RKO (cell line): ENCODE results near the gene CPB2.

Experiments
- DNase-seq: peaks from one replicate; pipeline ENCODE4 v3.0.0-alpha.2; 2016; ENCODE audit warnings: low spot score

CPB2 gene

DNA sequence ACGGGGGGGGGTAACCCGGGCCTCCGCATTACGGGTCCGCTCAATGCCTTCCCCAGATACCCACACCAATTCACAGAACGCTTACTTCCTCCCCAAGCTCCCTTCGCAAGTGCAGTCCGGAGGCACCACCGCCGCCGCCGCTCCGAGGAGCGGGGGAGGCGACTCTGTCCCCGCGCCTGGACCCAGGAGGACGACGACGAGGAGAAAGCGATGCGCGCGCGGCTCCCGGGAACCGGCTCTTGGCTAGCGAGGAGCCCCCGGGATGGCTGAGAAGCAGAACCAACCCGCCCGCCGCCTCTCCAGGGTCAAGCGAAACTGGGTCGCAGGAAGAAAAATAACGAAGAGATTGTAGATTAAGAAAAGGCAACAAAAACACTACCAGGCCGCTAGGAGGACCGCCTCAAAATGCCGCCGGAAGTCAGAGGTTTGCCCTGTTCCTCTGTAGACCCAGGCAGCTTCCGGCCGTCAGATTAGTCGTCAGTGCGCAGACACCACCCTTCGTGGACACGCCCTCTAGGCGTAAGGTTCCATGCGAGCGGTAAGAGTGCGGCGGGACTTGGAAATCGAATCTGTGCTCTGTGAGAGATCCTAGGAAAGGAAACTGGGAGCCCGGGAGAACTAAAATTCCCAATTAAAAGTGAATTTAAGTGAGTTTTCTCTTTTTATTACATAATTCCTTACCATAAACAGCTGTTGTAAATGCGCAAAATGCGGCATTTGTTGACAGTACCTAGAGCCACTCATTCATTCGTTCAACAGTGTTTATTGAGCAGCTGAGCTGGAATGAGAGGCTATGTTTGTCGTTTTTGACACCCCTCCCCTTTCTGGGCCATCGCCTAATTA, 52.3 kb downstream of the CPB2 start, which contains the start of gene ZC3H13:
Gene ZC3H13 (minus strand): TSS at position 428 of the 843 bp plus-strand sequence. CDS start 7,239 bp downstream, outside the sequence.
- peak; percentile 96 for DNase-seq

DNA sequence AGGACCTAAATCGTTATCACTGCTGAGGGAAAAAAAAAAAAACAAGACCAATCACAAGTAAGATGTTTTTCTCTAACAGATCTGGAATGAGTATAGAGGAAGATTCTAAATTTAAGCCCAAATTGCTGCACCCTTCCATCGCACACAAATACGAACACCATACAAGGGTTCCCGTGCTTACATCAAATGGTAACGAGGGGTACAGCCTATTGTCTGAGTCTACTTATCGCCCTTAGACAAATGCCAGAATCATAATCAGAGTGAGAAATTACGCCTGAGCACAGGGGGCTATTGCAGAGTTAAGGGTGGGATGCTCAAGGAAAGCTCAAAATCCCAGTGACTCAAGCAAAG, 52.9 kb downstream of the CPB2 start:
- DNase-seq = no peak

DNA sequence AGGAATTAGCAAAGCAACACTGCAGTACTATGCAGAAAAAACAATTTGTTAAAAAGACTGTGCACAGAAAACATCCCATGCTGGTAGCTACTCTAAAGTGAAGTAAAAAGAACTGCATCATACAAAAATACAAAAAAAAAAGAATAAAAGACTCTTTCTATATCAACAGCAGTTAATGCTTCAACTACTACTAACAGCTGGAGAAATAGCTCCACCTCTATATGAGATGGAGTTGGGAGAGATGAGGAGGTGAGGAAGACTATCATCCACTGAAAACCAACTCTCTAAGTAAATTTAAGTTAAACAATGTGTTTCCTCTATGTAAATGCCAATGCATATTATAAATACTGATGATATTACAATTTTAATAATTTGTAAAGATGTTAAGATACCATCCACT, 54.1 kb downstream of the CPB2 start:
- peak; percentile 30 for DNase-seq

DNA sequence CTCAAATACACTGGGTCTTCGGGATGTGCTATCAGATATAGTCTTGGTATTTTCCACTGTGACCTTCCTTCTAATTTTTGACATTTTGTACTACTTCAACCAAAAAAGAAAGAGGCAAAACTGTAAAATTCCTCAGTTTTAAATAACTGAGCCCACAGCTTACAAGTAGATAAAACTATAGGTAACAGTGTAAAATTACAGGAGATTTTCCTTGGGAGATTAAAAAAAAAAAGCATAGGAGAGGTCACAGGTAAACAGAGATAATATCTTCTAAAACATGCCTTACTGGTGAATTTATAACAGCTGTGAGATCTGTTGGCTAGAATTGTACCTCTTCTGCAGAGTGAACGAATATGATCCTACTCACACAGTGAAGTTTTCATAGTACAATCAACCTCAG, 59.4 kb downstream of the CPB2 start:
- no peak for DNase-seq

DNA sequence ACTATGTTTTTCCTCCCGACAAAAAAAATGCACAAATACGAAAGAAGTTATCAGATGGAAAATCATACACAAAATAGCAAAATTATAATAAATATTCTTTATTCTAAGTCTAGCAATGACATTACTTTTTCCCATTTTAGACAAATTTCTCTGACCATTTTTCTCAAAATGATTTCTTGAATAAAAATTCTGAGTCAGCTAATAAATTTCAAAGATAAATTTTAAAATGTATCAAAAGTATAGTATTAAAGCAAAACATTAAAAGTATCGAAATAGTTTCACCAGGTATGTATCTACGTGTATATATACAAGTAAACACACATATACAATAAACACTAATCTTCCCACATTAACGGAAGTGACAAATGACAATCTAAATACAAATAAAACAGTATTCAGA, 61.2 kb downstream of the CPB2 start:
- no peak for DNase-seq

DNA sequence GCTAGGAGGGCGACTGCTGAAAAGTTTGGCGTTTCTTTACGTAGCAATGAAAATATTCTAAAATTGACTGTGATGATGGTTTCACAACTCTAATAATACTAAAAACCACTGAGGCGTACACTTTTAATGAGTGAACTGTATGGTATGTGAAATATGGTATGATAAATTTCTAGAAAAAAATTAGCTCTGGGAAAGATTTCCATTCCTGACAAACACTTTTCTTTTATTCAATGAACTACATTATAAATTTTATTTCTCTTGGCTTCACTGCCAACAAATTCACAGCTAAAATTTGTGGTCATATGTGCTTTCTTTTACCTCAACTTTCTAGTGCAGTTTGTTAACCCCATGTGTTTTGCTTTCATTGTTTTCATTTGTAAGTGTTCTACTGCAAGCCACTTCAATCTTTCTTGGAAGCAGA, 63.4 kb downstream of the CPB2 start:
- no peak for DNase-seq

DNA sequence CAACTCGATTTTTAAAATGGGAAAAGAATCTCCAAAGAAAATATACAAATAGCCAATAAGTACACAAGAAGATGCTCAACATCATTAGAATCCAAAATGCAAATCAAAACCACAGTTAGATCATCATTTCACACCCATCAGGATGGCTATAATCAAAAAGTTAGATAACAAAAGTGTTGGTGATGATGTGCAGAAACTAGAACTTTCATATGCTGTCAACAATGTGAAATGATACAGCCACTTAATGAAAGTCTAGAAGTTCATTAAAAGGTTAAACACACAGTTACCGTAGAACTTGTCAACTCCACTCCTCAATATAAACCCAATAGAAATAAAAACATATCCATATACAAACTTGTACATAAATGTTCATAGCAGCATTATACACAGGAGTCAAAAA, 64.1 kb downstream of the CPB2 start:
- no peak for DNase-seq

DNA sequence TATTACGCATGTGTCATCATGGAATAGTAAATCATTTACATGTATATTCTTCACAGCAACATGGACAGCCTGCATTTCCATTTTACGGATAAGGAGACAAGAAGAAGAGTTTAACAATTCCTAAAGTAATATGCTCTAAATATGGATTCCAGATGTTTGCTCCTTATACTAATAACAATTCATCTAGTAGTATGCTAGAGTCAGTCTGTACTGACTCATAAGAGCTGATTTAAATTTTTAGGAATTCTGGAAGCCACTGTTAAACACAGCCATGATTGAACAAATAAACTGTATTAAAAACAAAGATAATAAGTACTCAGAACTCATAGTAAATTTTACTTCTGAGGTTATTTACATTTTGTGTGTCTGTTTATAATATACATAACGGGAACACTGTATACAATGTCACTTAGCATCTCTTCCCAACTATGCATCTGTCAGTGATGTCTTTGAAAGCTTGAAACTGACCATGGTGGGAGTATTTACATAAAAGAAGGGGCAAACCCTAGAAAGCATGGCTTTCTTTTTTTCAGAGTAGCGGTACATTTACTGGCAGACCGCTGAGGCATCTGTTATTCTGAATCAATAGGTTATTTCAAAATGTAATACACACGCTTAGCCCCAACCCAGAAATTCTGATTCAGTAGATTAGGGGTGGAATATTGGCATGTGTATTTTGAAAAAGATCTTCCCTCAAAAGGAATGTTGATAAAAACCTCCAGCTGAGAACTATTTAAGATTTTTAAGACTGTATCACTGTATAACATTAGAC, 65.2 kb downstream of the CPB2 start:
- no peak for DNase-seq

DNA sequence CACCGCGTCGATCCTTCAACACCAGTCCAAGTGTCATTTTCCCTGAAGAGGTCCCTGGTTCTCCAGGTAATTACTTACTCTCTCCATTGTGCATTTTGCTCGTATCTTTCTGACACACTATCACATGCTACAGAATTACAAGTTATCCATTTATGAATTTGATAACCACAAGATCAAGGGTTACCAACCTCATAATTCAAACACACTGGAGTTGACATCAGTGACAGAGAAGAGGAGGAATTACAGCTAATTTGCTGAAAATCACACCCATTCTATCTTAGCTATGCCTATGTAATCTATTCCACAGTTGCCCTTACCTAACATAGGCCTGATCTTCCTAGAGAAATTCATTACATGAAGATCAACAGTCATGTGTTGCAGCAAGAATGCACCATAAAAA, 66.5 kb downstream of the CPB2 start:
- DNase-seq = no peak

DNA sequence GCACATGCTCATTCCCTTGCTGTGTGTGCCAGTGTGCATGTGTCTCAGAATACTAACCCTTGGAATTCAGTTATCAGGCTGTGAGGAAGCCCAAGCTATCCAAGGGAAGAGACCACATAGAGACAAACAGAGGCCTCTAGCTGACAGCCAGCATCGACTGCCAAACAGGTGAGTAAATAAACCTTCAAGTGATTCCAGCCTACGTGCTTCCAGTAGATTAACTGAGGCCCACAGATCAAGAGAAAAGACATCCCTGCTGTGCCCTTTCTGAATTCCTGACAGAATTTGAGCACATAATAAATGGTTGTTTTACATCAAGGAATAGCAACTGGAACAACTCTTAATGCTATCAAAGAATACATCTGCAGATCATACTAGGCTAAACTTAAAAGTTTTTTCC, 69.8 kb downstream of the CPB2 start:
- no peak for DNase-seq

DNA sequence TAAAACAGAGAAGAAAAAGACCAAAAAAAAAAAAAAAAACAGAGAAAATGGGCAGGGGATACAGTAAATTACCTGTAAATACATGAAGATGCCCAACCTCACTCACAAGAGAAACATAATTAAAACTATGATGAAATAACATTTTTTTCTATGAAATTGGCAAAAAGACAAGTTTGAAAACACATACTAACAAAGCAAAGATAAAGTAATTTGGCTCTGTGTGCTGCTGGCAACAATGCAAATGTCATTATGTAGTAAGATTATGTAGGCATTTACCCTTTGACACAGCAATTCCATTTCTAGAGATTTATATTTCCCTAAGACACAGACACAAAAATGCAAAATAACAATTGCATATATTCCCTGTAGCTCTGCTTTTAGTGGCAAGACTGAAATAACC, 72.5 kb downstream of the CPB2 start:
- DNase-seq = no peak

DNA sequence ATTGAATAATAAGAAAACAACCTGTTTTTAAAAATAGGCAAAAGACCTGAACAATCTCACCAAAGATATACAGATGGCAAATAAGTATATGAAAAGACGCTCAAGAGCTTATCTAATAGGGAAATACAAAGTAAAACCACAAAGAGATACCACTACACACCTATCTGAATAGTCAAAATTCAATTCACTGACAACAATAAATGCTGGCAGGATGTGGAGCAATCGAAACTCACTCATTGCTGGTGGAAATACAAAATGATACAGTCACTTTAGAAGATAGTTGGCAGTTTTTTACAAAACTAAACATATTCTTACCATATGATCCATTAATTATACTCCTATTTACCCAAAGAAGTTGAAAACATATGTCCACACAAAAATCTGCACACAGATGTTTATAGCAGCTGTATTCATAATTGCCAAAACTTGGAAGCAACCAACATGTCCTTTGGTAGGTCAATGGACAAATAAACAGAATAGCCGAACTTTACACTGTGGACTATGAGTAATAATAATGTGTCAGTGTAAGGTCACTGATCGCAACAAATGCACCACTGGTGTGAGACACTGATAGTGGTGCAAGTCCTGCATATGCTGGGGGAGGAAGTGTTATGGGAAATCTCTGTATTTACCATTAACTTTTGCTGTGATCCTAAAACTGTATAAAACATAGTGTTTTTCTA, 73.1 kb downstream of the CPB2 start:
- DNase-seq = no peak

DNA sequence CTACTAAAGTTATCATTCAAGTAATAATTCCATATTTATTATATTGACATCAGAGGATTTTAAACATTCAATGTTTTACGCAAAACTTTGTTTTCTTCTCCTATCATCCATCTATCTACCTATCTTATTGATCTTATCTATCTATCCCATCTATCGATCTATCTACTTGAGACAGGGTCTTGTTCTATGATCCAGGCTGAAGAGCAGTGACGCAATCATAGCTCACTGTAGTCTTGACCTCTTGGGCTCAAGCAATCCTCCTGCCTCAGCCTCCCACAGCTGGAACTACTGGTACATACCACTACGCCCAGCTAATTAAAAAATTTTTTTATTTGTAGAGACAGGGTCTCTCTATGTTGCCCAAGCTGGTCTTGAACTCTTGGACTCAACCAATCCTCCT, 79.7 kb downstream of the CPB2 start:
- no peak for DNase-seq

DNA sequence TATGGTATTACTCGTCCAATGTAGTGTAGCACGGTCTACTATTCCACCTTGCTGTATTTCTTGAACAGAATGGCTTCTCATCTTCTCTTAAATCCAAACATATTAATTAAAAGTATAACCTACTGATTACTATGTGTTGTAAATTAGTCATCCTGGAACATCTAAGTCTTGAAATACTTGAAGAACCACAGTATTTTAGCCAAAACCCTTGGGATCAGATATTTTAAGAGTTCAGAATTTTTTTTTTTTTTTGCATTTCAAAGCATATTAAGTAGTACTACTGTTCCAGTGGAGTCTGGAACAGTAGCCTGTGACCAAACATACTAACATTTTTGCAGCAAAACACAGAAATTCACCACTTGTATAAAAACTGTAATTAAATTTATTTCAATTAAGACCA, 82.4 kb downstream of the CPB2 start:
- DNase-seq = no peak

DNA sequence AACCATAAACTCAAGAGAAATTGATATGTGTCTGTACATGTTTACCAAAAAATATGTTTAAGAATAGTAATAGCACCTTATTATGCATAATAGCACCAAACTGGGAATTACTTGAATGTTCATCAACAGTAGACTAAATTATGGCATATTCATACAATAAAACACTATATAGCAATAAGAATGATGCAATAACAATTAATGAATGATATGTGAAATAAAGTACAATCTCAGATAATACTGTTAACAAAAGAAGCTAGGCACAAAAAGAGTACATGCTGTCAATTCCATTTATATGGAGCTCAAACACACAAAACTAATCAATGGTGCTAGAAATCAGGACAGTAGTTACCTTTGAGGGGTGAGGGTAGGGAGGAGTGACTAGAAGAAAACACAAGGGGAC, 88.6 kb downstream of the CPB2 start:
- DNase-seq = no peak

DNA sequence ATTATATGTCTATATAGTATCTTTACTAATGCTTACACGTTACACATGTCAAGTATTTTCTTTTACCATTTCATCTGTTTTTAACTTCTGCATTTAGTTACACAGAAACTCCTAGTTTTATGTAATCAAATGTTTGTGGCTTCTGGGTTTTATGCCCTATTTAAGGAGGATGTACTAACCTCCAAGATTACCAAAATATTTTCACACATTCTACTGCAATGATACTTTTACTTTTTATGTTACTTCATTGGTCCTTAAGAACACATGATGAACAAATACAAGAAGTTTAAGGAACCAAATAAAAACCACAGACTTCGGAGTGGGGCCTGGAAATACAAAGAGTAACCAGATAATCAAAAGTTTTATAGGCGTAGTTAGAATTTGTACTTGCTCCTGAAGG, 89.5 kb downstream of the CPB2 start:
- no peak for DNase-seq

DNA sequence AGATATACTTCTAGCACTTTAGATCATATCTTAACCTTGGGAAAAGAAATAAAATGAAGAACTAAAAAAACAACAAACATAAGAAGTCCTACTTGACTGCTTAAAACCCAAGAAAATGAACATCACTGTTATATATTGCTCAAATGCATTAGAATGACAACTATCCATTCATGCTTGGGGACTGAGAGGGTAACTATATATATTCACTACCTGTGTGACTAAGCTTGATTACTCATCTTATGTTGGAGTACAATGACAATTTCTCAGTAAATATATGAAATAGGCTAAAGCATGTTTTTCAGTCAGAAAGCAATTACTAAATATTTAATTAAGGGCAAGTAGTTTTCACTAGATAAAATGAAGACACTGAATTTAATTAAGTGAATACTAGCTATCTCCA, 92.4 kb downstream of the CPB2 start:
- peak; percentile 46 for DNase-seq

DNA sequence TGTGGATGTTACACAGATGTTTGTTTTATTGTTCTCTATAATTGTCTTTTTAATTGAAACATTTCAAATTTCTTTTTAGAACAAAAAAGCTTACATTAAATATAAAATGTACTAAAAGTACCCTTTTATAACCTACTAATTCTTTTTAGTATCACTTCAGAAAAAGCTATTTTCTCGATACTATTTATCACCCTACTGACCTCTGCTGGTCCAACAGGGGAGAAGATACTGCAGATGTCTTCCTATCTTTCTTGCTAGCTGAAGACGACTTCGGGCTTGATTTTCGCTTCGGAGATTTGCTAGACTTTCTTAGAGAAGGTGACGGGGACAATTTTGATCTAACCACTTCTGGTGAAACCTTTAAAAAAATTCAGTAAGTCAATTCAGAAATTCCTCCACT, 94.7 kb downstream of the CPB2 start:
- peak; percentile 28 for DNase-seq

DNA sequence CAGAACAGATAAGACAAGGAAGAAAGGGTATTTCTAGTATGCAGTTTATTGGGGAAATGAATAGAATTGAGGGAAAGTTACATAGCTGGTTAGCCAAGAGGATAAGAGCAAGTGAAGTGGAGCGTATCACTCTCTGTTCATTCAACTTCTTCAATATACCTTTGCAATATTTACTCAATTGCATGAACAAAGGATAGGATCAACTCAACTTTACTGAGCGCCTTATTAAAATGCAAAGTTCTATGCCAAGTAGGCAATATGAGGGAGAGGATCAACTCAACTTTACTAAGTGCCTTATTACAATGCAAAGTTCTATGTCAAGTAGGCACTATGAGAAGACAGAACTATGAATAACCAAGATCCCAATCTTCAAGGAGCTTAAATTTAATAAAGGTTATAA, 96.2 kb downstream of the CPB2 start:
- no peak for DNase-seq

DNA sequence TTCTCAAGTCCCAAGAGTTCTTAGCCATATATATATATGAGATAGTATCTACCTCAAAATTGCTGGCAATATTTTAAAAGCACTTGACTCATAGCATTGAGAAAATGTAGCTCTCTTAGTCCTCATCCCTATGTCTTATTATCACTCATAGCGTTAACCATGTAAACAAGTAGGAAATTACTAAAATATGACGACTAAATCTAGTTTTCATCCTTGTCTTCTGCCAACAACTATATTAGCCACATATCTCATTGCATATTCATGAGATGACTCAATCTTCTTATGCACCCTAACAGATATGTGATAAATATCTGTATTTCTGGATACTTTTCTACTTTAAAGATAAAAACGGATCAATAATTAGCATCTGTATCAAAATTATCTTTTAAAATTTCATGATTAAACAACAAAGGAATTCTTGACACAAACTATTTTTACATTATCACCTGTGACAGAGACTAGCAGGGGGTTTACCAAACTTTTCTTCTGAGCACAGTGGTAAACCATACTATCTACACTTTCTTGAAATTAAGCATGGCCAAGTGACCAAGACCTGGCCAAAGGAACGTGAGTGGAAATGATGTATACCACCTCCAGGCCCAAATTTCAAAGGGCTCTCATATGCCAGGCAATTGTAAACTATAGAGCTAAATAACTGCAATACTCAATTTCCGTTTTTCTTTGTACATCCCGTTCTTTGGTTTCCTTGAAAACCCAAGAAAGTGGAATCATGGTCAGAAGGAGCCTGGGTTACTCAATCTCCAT, 98.0 kb downstream of the CPB2 start:
- peak; percentile 33 for DNase-seq

DNA sequence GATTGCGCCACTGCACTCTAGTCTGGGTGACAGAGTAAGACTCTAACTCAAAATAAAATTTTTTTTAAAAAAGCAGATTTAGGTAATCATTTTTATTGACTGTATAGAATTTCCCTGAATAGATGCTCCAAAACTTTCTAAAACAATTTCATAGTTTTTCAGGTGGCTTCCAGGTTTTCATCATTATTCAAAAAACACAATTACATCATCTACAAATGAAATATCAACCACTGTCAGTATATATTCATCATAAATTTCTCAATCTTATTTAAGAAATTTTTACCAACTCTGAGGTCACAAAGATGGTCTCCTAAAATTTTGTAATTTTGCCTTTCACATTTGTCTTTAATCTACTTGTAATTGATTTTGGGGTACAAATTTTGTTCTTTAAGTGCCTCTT, 100.3 kb downstream of the CPB2 start:
- DNase-seq = no peak
